Central memory CD8-positive, alpha-beta T cell (primary cell): ENCODE measurements around the gene MT4.

Experiments used
- ATAC-seq: fragments of 150-1000 bp; cut with Tn5 transposase; replicated peaks from 2 replicates; pipeline ENCODE4 v1.10.0; 2022; ENCODE audit warnings: mild to moderate bottlenecking, moderate FRiP score, moderate number of reproducible peaks; ENCODE audit not compliant: poor library complexity, severe bottlenecking; ENCODE audit errors: extremely low read depth
- DNase-seq, 2 donors: peaks; one replicate each; pipeline ENCODE4 v3.0.0; 2021; ENCODE audit warnings: low spot score in 2 of 2
- H3K27ac Mint-ChIP-seq: one replicate; pipeline ENCODE4 v1.8.0; 2022; ENCODE audit warnings: low read depth, mild to moderate bottlenecking, moderate library complexity, mixed read lengths
- H3K27me3 Mint-ChIP-seq: one replicate; pipeline ENCODE4 v1.8.0; 2022; ENCODE audit warnings: mixed read lengths
- H3K36me3 Mint-ChIP-seq: one replicate; pipeline ENCODE4 v1.8.0; 2022; ENCODE audit warnings: mild to moderate bottlenecking, moderate library complexity, mixed read lengths; ENCODE audit not compliant: insufficient read depth
- H3K4me1 Mint-ChIP-seq: one replicate; pipeline ENCODE4 v1.8.0; 2022; ENCODE audit warnings: mixed read lengths
- H3K4me3 Mint-ChIP-seq: one replicate; pipeline ENCODE4 v1.8.0; 2022; ENCODE audit warnings: mild to moderate bottlenecking, moderate library complexity, mixed read lengths
- H3K9me3 Mint-ChIP-seq: one replicate; pipeline ENCODE4 v1.8.0; 2022; ENCODE audit warnings: mixed read lengths

The MT4 gene

DNA sequence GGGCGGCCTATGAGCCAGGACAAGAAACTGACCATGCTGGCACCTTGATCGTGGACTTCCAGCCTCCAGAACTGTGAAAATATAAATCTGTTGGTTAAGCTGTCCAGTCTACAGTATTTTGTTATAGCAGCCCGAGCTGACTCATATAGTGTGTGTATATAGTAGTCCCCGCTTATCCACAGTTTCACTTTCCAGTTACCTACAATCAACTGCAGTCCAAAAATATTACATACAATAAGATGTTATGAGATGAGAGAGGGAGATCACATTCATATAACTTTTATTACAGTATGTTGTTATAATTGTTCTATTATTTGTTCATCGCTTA is 29.4 kb downstream of the MT4 start:
- no peak for ATAC-seq
- no peak for DNase-seq
- no peaks in the 10 kb centered on the region for H3K9me3 Mint-ChIP-seq
- no peaks in the 10 kb centered on the region for H3K36me3 Mint-ChIP-seq
- H3K27ac Mint-ChIP-seq = no peak overlapping the region
- H3K4me3 Mint-ChIP-seq = no peak overlapping the region
- H3K27me3 Mint-ChIP-seq = peaks cover 22% of the 10 kb centered on the region
- peaks cover 10% of the 10 kb centered on the region for H3K4me1 Mint-ChIP-seq

DNA sequence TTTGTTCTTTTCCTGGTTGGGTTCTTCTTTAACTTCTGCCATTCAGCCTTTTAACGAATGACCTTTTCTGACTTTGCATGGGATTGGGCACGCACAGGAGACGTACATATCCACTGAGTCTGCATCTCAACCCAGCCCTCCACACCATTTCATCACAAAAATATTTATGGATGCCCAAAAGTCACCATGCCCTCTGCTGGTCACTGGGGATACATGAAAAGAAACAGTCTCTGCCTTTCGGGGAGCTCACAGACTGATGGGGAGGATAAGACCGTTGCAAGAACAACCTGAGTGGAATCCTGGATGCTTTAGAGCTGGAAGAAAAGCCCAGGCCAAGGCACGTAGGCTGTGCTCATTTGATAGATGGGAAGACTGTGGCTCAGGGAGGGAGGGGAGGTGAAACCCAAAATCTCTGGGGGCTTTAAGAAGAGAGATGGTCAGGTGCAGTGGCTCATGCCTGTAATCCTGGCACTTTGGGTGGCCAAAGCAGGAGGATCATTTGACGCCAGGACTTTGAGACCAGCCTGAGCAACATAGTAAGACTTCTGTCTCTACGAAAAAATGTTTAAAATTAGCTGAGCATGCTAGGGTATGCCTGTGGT is 35.6 kb downstream of the MT4 start:
- H3K27me3 Mint-ChIP-seq = peaks cover 13% of the 10 kb centered on the region
- H3K27ac Mint-ChIP-seq = no peak overlapping the region
- H3K9me3 Mint-ChIP-seq = no peaks in the 10 kb centered on the region
- H3K4me1 Mint-ChIP-seq = peaks cover 7% of the 10 kb centered on the region
- DNase-seq (no peak), ATAC-seq (peak; percentile 77)
- H3K4me3 Mint-ChIP-seq = no peak overlapping the region
- no peaks in the 10 kb centered on the region for H3K36me3 Mint-ChIP-seq

DNA sequence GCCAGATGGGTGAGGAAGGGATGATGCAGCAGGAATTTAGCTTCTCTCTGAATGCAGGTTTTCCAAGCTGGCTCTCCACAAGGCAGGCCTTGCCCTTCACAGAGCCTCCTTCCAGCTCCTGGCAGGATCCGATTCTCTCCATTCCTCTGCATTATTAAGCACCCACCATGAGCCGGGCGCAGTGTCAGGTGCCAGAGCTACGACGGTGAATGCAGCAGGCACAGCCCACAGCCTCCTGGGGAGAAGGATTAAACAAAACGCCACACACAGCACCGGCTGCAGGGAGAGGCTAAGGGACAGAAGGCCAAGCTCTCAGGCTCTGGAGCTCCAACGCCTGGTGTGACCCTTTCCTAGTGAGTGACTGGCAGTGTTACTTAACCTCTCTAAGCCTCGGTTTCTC is 36.5 kb downstream of the MT4 start:
- Mint-ChIP-seq H3K36me3 (no peaks in the 10 kb centered on the region), H3K4me3 (no peak overlapping the region), H3K4me1 (peaks cover 11% of the 10 kb centered on the region), H3K27ac (no peak overlapping the region), H3K27me3 (peaks cover 13% of the 10 kb centered on the region), H3K9me3 (no peaks in the 10 kb centered on the region)
- no peak for ATAC-seq
- no peak for DNase-seq

DNA sequence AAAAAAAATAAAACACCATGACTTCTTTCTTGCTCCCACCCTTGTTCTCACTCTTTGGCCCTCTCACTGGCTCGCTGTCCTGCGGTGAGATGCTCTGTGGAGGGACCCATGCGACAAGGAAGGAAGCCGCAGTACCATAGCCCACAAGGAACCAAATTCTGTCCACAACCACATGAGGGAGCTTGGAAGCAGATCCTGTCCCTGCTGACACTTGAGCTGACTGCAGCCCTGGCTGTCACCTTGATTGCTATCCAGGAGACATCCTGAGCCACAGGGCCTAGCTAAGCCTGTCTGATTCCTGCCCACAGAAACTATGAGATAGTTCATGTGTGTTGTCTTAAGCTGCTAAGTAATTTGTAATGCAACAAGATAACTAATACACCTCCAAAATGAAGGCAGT is 38.7 kb downstream of the MT4 start:
- peaks cover 30% of the 10 kb centered on the region for H3K4me1 Mint-ChIP-seq
- ATAC-seq (no peak), DNase-seq (no peak)
- H3K4me3 Mint-ChIP-seq = no peak overlapping the region
- H3K27ac Mint-ChIP-seq = no peak overlapping the region
- H3K27me3 Mint-ChIP-seq = peaks cover 13% of the 10 kb centered on the region
- peaks cover 2% of the 10 kb centered on the region for H3K36me3 Mint-ChIP-seq
- no peaks in the 10 kb centered on the region for H3K9me3 Mint-ChIP-seq

DNA sequence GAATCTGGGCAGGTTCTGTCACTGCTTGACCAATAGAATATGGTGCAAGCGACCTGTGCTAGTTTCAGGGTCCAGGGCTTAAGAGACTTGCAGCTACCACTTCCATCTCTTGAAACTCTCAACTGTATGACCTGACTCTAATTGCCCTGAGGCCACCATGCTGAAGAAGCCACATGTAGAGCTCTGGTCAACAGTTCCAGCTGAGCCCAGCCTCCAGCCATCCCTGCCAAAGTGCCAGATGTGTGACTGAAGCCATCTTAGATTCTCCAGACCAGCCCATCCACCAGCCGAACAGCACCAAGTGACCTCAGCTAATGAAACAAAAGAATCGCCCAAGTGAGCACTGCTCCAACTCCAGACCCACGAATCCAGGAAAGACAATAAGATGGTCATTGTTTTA is 40.1 kb downstream of the MT4 start:
- H3K9me3 Mint-ChIP-seq = no peaks in the 10 kb centered on the region
- H3K36me3 Mint-ChIP-seq = peaks cover 5% of the 10 kb centered on the region
- H3K4me1 Mint-ChIP-seq = peaks cover 42% of the 10 kb centered on the region
- no peak overlapping the region for H3K4me3 Mint-ChIP-seq
- peaks cover 12% of the 10 kb centered on the region for H3K27me3 Mint-ChIP-seq
- DNase-seq (no peak), ATAC-seq (no peak)
- H3K27ac Mint-ChIP-seq = no peak overlapping the region

DNA sequence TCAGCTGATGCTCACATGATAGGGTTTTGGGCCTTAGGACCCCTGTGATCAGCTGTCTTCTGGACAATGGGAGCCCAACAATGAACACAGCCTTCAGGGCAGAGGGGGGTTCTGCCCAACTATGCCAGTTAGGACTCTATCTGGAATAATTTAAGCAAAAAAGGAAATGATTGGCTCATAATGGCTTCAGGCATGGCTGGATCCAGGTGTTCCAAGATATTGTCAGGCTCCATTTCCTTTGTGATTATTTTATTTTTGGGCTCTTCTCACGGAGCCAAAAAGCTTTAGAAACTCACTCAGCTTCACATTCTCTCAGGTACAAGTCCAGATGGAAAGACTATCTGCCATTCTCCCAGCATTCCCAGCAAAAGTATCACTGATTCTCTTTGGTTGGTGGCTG is 40.6 kb downstream of the MT4 start:
- no peak overlapping the region for H3K4me3 Mint-ChIP-seq
- H3K9me3 Mint-ChIP-seq = no peaks in the 10 kb centered on the region
- peaks cover 5% of the 10 kb centered on the region for H3K36me3 Mint-ChIP-seq
- H3K4me1 Mint-ChIP-seq = peaks cover 43% of the 10 kb centered on the region
- no peak overlapping the region for H3K27ac Mint-ChIP-seq
- peaks cover 6% of the 10 kb centered on the region for H3K27me3 Mint-ChIP-seq
- DNase-seq (no peak), ATAC-seq (no peak)

DNA sequence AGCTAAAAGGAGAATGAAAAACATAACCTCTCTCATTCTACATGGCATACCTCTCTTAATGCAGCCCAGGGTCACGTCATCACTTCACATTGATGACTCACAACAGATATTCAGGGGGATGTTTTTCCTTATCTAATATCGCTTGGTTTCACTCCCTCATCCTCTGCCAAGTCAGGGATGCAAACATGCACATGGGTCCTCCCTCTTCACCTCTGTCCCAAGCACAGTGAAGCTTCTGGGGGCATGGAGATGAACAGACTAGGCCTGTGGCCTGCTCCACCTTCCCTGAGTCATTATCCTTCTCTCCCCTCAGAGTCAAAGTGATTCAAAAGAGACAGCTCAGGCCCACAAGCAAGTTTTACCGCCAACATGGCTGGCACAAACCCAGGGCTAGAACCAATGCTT is 41.2 kb downstream of the MT4 start:
- Mint-ChIP-seq H3K4me1 (peaks cover 46% of the 10 kb centered on the region), H3K36me3 (peaks cover 5% of the 10 kb centered on the region), H3K27ac (peak overlapping the region; percentile 93), H3K9me3 (no peaks in the 10 kb centered on the region), H3K4me3 (no peak overlapping the region), H3K27me3 (peaks cover under 1% of the 10 kb centered on the region)
- DNase-seq (no peak), ATAC-seq (no peak)

DNA sequence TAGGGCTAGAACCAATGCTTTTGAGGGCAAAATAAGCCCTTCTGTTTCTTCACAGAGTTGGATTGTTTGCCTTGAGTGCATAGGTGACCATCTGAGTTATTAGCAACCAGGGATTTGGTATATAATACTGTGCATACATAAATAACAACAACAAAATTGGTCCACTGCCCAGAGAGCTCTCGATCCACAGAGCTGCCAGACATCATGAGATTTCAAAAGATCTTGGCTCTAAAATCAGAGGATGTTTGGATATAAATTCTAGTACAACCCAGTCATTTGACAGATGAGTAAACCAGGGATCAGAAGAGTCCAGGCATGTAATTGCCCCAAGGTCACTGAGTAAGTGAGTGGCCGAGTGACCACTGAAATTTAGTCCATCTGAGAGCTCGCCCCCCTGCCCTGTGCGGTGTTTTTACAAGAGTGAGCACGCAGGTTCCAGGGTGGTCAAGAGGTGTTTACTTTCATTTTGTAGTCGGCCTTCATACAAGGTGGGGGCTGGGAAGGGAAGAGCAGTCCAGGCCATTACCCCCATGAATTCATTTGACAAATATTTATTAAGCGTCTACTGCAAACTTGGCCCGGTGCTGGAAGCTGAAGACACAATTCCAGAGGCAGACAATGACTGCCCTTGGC is 41.7 kb downstream of the MT4 start:
- Mint-ChIP-seq H3K4me3 (peak overlapping the region; percentile 98), H3K27me3 (no peaks in the 10 kb centered on the region), H3K9me3 (no peaks in the 10 kb centered on the region), H3K27ac (peak overlapping the region; percentile 93), H3K4me1 (peaks cover 51% of the 10 kb centered on the region), H3K36me3 (peaks cover 5% of the 10 kb centered on the region)
- ATAC-seq = no peak
- DNase-seq = no peak

DNA sequence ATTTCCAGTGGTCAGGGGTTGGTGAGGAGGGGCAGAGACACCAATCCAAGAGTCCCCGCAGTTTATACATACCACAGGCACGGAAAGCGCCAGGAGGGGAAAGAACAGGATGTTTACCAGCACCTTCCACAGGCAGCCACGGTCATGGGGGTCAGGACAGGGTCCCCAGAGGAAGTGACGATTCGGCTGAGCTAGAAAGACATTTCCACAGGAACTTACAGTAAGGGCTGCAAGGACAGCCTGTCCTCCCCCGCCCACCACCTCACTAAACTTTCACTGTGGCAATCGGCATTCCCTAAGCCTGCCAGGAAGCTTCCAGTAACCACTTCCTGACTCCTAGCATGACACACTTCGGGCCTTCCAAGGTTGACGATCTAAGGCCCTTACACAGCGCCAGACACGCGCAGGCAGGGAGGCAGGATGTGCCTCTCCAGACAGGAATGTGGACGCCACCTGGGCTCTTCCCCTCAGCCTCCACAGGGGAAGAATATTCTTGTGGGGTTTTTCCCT is 42.3 kb downstream of the MT4 start:
- no peaks in the 10 kb centered on the region for H3K9me3 Mint-ChIP-seq
- H3K4me1 Mint-ChIP-seq = peaks cover 51% of the 10 kb centered on the region
- peak overlapping the region; percentile 93 for H3K27ac Mint-ChIP-seq
- peak overlapping the region; percentile 98 for H3K4me3 Mint-ChIP-seq
- no peak for ATAC-seq
- H3K36me3 Mint-ChIP-seq = peaks cover 5% of the 10 kb centered on the region
- no peak for DNase-seq
- no peaks in the 10 kb centered on the region for H3K27me3 Mint-ChIP-seq

DNA sequence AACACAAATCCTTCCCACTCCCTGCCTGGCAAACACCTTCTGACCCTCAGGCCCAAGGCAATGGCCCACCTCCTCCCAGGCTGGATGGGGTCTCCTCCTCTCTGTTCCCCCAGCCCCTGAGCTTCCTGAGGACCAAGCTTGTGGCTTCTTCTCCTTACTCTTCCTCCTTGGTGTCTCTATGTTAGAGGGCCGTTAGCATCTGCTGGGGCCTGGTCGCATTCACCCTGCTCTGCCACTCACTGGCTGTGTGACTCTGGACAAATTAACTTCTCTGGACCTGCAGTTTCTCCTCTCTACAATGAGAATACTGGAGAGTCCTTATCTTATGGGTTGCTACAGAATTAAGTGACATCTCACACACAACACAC is 42.8 kb downstream of the MT4 start:
- H3K27me3 Mint-ChIP-seq = no peaks in the 10 kb centered on the region
- peak overlapping the region; percentile 93 for H3K27ac Mint-ChIP-seq
- H3K36me3 Mint-ChIP-seq = peaks cover 5% of the 10 kb centered on the region
- H3K9me3 Mint-ChIP-seq = no peaks in the 10 kb centered on the region
- H3K4me1 Mint-ChIP-seq = peaks cover 51% of the 10 kb centered on the region
- DNase-seq (no peak), ATAC-seq (no peak)
- H3K4me3 Mint-ChIP-seq = peak overlapping the region; percentile 98

DNA sequence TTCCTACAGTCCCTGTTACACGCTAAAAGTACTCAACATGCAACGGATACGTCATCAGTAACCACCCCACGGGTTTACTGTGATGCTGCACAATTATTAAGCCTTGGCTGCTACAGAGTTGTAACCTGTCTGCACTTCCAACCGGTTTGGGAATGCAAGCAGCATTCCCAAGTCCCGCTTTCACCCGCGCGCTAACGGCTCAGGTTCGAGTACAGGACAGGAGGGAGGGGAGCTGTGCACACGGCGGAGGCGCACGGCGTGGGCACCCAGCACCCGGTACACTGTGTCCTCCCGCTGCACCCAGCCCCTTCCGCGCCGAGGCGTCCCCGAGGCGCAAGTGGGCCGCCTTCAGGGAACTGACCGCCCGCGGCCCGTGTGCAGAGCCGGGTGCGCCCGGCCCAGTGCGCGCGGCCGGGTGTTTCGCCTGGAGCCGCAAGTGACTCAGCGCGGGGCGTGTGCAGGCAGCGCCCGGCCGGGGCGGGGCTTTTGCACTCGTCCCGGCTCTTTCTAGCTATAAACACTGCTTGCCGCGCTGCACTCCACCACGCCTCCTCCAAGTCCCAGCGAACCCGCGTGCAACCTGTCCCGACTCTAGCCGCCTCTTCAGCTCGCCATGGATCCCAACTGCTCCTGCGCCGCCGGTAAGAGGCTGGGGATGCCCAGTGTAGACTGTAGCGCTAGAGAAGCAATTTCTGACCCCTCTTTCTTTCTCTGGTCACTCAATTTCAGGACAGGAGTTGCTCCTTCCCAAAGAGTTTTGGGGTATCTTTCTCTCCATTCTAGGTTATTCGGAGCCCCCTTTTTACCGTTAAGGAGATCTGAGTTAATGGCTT is 43.4 kb downstream of the MT4 start, which contains the start of gene MT2A:
Gene MT2A, plus strand, starts transcription at position 542 of the 833 bp plus-strand sequence. Its CDS starts 72 bp downstream, at position 614.
- Mint-ChIP-seq H3K27me3 (no peaks in the 10 kb centered on the region), H3K4me3 (peak within 1 kb of the TSS; percentile 98), H3K27ac (peak within 1 kb of the TSS; percentile 93), H3K4me1 (peaks cover 51% of the 10 kb centered on the region), H3K9me3 (no peaks in the 10 kb centered on the region), H3K36me3 (peaks cover 5% of the 10 kb centered on the region)
- peak; percentile 82 for ATAC-seq
- peak; percentile 67 to 77 for DNase-seq

DNA sequence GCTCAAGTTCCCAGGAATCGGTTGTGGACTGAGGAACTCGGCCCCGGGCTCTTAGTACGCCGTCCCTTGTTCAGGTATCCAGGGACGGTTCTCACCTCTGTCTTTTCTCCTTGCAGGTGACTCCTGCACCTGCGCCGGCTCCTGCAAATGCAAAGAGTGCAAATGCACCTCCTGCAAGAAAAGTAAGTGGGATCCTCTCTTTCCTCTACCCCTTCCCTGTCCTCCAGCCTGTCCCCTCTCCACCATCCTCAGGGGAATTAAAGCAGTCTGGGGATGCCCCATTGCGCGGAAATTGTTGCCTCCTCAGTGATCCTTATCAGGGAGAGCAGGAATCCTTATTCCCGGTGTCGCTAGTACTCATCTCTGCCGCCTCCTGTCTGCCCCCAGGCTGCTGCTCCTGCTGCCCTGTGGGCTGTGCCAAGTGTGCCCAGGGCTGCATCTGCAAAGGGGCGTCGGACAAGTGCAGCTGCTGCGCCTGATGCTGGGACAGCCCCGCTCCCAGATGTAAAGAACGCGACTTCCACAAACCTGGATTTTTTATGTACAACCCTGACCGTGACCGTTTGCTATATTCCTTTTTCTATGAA is 44.1 kb downstream of the MT4 start:
- Mint-ChIP-seq H3K4me3 (peak overlapping the region; percentile 98), H3K27me3 (no peaks in the 10 kb centered on the region), H3K36me3 (peaks cover 5% of the 10 kb centered on the region), H3K9me3 (no peaks in the 10 kb centered on the region), H3K4me1 (peaks cover 51% of the 10 kb centered on the region), H3K27ac (peak overlapping the region; percentile 91)
- ATAC-seq (no peak), DNase-seq (no peak)
